H1 (cell line): ENCODE data around the gene VPS13D.

ENCODE experiments used
- BCL11A ChIP-seq, 2 experiments: IDR thresholded peaks; one replicate each; pipeline ENCODE4 v1.6.1; 2011; ENCODE audit warnings: low read depth in 2 of 2, low read length in 2 of 2, mild to moderate bottlenecking in 2 of 2
- BRCA1 ChIP-seq: IDR thresholded peaks from 2 replicates; pipeline ENCODE4 v1.6.1; 2012; ENCODE audit warnings: low read depth, low read length, improper control_type of control experiment
- CEBPB ChIP-seq: IDR thresholded peaks from 2 replicates; pipeline ENCODE4 v1.6.1; 2012; ENCODE audit warnings: low read depth, low read length
- CREB1 ChIP-seq: IDR thresholded peaks from 2 replicates; pipeline ENCODE4 v1.6.1; 2012; ENCODE audit warnings: inconsistent platforms
- EP300 ChIP-seq, 2 experiments: IDR thresholded peaks; 1 replicate in 1 of 2; 2 replicates in 1 of 2; pipeline ENCODE4 v1.6.1; 2011 to 2012; ENCODE audit warnings: low read depth in 2 of 2, low read length in 2 of 2, mild to moderate bottlenecking in 2 of 2, borderline replicate concordance in 1 of 2, inconsistent platforms in 1 of 2, moderate library complexity in 1 of 2
- EZH2 ChIP-seq: fragments of 200-600 bp; sonication (generic); IDR thresholded peaks from 2 replicates; pipeline ENCODE4 v1.7.1; 2012; ENCODE audit warnings: low read depth, mild to moderate bottlenecking, moderate library complexity, low read length, inconsistent platforms; ENCODE audit not compliant: severe bottlenecking
- GABPA ChIP-seq: IDR thresholded peaks from 2 replicates; pipeline ENCODE4 v1.6.1; 2011; ENCODE audit warnings: mild to moderate bottlenecking, low read length, moderate library complexity, borderline replicate concordance; ENCODE audit not compliant: insufficient read depth
- KDM5A ChIP-seq: fragments of 200-600 bp; IDR thresholded peaks from 2 replicates; pipeline ENCODE4 v1.7.1; 2012; ENCODE audit warnings: mild to moderate bottlenecking, low read length, inconsistent platforms, mixed read lengths
- POLR2AphosphoS5 ChIP-seq: IDR thresholded peaks from 2 replicates; pipeline ENCODE4 v1.6.1; 2011; ENCODE audit warnings: low read depth, low read length
- RBBP5 ChIP-seq: IDR thresholded peaks from 2 replicates; pipeline ENCODE4 v1.7.1; 2012; ENCODE audit warnings: low read depth, mild to moderate bottlenecking, inconsistent platforms, low read length, moderate library complexity, borderline replicate concordance
- SIN3A ChIP-seq, 2 experiments: IDR thresholded peaks in 1 of 2; conservative IDR thresholded peaks in 1 of 2; 2 replicates each; pipeline ENCODE4 v1.6.1; 2011 to 2012; ENCODE audit warnings: low read length in 2 of 2, improper control_type of control experiment in 1 of 2, low read depth in 1 of 2, mild to moderate bottlenecking in 1 of 2
- TCF12 ChIP-seq: IDR thresholded peaks from 2 replicates; pipeline ENCODE4 v1.6.1; 2011; ENCODE audit warnings: low read depth, mild to moderate bottlenecking, low read length
- TEAD4 ChIP-seq: IDR thresholded peaks from 2 replicates; pipeline ENCODE4 v1.6.1; 2012; ENCODE audit warnings: low read depth, low read length, inconsistent platforms, mixed read lengths
- TF ChIP-seq, protein P1 (sequence below), 3 experiments: IDR thresholded peaks; 1 replicate in 2 of 3; 2 replicates in 1 of 3; pipeline versions ENCODE4 v1.5.1 to v1.6.1; 2011; ENCODE audit warnings: low read length in 3 of 3, mild to moderate bottlenecking in 3 of 3, inconsistent platforms in 2 of 3, low read depth in 1 of 3, moderate library complexity in 1 of 3; ENCODE audit not compliant: insufficient read depth in 1 of 3; ENCODE audit errors: control extremely low read depth in 1 of 3

DNA sequence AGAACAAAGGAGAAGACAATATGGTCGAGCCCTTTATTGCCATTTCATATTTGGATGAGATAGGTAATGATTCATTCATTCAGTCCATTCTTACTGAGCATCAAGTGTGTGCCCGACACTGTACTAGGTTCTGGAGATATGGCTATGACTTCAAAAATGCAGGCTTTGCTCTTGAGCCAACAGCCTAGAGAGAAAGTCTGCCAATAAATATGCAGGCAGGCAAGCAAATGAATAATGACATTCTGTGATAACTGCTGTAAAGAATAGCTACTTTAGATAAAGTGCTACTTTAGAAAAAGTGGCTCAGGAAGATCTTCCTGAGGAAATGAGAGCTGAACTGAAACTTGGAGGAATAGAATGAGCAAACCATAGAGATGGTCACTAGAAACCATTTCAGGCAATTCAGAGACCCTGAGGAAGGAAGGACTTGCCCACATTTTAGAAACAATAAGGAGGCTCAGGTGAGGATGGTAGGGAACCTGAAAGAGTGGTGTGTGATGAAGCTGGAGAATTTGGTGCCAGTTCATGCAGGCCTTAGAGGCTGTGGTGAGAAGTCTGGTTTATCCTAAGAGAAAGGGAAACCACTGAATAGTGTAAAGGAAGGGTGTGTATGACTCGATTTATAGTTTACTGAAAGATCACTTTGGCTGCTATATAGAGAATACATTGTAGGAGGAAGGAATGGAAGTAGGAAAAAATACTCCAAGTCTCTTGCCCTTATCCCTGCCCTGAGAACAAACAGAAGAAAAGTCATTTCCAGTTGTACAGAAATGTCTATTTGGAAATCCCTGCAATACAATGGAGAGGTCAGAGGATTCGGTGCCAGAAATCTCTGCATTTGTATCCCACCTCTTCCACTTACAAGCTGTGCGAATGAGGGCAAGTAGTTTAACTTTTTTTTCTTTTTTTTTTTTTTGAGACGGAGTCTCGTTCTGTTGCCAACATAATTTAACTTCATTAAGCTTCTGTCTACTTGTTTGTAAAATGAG, 167.9 kb downstream of the VPS13D start:
- TF ChIP-seq, protein P1, sequence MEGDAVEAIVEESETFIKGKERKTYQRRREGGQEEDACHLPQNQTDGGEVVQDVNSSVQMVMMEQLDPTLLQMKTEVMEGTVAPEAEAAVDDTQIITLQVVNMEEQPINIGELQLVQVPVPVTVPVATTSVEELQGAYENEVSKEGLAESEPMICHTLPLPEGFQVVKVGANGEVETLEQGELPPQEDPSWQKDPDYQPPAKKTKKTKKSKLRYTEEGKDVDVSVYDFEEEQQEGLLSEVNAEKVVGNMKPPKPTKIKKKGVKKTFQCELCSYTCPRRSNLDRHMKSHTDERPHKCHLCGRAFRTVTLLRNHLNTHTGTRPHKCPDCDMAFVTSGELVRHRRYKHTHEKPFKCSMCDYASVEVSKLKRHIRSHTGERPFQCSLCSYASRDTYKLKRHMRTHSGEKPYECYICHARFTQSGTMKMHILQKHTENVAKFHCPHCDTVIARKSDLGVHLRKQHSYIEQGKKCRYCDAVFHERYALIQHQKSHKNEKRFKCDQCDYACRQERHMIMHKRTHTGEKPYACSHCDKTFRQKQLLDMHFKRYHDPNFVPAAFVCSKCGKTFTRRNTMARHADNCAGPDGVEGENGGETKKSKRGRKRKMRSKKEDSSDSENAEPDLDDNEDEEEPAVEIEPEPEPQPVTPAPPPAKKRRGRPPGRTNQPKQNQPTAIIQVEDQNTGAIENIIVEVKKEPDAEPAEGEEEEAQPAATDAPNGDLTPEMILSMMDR (IDR thresholded peaks at IDR 0.05; ENCODE audit: control extremely low read depth in 1 of 3, insufficient read depth in 1 of 3, low read depth in 1 of 3, low read length in 3 of 3) = no peak
- TF ChIP-seq BRCA1 (no peak), RBBP5 (no peak), CEBPB (no peak), KDM5A (no peak), TEAD4 (no peak), SIN3A (conservative IDR thresholded peaks at IDR 0.05 in 1 of 2, IDR thresholded peaks at IDR 0.05 in 1 of 2; ENCODE audit: low read depth in 1 of 2, low read length in 2 of 2) (no peak), TCF12 (no peak), BCL11A (IDR thresholded peaks at IDR 0.05; ENCODE audit: low read depth in 2 of 2, low read length in 2 of 2) (no peak), POLR2AphosphoS5 (no peak), GABPA (no peak), EP300 (IDR thresholded peaks at IDR 0.05; ENCODE audit: borderline replicate concordance in 1 of 2, low read depth in 2 of 2, low read length in 2 of 2) (no peak), EZH2 (no peak), CREB1 (no peak)
